ENCODE measurements around the gene CCDC141.

Gene CCDC141

DNA sequence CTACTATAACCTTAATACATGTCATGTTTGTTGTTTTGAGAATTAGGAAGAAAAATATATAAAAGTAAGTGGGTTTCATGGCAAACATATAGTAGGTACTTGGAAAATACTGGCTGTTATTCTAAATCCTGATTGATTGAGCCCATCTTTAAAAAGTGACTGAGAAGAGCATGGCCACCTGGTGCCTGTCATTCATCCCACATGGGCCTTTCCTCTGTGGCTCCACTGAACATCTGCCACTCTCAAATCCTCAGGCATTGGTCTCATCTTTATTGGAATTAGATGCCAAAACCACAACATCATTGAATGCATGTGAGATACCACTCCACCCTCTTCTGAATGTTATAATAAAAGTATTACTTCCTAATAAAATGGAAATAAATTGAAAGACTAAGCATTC is 141.1 kb downstream of the CCDC141 start:
- no peak for DNase-seq

DNA sequence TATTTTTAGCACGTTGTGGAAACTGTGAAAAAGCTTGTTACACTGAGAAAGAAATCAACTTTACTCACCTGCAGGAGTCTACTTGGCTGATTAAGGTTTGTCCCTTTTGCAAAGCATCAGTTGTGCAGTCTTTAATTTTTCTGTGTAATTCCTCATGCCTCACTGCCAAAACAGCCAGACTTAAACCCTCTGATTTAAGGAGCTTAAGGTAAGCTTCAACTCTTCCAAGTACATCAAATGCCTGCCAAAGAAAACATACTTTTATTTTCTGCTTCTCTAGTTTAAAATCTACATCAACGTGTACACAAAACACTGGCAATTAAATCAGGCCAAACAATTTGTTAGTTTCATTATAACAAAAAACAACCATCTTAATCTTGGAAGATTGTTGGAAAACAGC is 144.7 kb downstream of the CCDC141 start:
- no peak for DNase-seq

DNA sequence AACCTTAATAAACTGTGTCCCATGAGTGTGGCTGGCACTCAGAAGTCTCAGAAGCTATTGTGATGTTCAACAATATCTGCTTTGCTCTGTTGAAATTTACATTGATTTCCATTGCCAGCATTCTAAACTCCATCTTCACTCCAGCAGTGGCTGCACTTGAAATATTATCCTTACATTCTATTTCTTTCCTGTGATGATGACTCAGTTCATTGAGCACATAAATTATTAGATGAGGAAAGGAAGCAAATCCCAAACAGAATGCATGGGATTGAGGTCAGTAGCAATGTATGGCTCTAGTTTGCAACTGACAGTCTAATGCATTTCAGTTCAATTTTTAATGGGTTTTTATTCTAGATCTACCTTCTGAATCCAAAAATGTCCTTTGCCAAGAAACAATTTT is 150.3 kb downstream of the CCDC141 start:
- DNase-seq, result no peak

DNA sequence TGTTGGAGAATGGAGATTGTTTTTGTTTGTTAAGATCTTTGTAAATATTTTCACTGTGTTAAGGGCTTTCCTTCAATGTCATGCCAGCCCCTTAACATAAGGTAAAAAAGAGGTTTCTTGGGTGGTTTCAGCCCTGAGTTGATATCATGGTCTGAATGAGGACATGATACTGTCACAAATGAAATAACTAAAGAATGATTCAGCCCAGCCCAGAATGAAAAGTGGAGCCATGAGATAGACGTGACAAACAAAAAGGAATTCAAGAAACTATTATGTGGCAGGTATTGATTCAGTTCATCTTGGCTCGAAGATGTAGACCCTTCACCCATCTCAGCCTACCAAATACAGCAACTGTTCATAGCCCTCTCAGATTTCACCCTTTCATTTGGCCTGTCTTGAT is 154.1 kb downstream of the CCDC141 start:
- DNase-seq, result no peak

DNA sequence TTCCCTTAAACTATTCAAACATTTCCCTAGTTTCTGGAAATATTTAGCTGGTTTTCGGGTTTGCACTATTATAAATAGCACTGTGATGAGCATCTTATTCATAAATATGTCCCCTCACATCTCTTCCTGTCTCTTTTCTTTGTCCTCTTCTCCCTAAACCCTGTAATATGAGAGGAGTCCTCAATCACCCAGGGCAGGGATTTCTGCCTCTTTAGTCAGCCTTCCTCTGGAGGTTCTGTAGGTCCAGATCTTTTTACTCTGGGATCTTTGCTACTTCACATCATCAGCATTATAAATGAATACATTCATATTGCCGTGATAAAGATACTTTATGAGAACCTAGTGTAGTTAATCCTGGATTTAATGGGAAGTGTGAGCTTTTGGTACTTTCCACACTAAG is 154.8 kb downstream of the CCDC141 start:
- no peak for DNase-seq

DNA sequence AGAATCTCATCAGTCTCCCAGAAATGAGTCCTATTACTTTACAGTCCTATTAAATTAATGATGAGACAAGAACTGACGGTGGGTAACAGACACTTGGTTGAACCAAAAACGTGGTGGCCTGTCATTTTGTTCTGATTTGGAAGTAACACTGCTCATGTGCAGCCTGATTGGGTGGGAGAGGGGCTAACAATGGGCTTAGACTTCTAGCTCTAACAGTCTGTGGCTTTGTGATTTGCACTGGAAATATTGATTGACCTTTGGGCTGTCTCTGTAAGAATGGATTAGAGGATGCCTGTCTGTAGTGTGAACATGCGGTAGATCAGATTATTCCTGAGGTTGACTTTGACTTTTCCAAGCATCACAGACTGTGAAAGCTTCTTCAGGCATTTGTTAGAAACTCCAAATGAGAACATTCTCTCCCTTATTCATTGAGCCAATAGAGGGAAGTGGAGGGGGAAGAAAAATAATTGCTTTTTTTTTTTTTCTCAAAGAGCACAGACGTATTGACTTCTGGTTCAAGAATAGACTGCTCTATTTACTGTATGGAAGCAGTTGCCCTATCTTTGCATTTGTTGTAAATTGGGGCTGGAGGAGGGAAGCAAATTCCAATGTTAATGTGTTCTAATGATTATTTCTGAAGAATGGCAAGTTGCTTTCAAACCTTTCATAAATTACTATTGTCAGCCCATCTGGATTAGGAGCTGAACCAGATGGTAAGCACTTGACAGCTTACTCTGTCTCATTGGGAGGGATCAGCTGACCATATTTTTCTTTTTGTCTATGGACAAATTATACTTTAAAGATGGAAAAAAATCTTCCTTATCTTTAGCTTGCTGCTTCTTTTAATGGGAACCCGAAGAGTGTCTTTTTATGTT is 156.9 kb downstream of the CCDC141 start:
- no peak for DNase-seq

DNA sequence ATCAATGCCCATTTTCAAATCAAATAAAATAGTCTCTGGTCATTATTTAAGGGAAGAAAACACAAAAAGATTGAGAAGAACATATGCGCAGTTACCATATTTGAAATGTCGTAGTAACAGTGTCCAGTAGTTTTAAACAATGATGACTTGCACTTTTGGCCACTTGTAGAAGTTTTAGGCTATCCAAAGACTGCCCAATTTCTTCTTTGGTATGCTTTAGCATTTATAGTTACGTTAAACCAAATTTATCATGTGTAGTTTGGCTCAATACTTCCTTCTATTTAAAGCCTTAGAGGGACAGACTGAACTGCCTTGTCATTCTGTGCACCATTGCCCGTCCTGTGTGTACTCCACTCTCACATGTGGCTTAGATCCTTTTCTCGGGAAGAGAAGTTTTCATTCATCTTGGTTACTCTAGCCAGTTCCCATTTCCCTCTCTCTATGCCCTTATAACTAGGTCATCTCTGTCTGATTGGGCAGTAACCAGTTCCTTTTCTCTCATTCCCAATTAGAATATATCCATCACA is 157.9 kb downstream of the CCDC141 start:
- no peak for DNase-seq

DNA sequence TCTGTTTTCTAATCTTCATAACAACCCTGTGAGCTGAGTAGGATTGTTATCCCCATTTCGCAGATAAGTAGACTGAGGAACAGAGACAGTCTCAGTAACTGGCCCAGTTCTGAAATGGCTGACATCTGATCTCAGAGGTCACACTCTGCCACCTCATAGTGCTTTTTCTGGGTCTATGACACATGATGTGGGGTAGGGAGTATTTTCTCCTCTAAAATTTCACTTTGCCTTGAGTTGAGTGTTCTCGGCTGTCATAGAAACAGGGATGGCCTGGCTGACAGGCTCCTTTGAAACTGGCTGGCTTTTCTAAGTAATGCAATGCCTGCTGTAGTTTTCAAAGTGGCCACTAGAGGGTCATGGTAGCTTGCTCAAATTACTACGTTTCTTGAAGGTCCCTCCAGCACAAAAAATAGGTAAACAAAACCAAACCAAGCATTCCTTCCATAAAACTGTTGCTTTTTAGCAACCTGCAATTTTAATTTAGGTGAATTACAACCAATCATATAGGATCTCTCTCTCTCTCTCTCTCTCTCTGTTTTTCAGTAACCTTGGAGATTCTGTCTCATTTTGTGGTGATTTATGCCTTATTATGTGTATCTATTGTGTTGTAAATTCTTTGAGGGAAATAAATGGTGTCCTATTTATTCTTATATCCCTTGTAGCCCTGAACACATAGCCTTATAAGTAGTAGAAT is 158.5 kb downstream of the CCDC141 start:
- DNase-seq, result peak; percentile 62

DNA sequence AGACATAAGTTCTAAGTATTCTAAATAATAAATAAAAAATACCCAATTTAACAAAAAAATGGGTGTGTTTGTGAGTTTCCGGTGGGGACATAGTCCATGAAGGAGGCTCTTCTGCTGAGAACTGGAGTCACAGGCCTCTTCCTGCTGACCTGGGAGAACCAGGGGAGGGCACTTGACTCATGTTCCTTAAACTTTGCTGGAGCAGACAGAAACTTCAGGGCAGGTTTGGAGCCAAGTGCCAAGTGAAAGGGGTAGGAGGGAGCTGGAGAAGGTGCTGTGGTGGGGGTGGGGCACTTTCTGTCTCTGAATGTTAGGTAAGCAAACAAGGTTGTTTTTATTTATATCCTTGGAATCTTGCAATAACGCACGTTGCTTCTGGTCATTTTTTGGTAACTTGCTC is 163.9 kb downstream of the CCDC141 start:
- DNase-seq, result no peak

DNA sequence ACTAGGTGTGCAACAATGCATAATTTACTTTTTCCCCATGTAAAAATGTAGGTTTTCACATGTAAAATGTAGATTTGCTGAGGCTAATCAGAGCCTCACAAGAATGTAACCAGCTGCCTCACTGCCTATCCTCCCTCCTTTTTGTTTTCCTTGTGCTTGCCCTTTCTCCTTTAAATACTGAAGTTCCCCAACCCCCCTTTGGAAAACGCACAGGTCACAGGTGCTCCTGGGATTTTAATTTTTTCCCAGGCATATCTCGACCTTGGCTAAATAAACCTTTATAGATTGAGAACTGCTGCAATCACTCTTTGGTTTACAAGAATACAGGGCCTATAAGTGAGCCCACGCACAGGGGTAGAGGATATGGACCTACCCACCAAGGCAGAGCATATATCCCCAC is 165.5 kb downstream of the CCDC141 start:
- DNase-seq, result no peak

DNA sequence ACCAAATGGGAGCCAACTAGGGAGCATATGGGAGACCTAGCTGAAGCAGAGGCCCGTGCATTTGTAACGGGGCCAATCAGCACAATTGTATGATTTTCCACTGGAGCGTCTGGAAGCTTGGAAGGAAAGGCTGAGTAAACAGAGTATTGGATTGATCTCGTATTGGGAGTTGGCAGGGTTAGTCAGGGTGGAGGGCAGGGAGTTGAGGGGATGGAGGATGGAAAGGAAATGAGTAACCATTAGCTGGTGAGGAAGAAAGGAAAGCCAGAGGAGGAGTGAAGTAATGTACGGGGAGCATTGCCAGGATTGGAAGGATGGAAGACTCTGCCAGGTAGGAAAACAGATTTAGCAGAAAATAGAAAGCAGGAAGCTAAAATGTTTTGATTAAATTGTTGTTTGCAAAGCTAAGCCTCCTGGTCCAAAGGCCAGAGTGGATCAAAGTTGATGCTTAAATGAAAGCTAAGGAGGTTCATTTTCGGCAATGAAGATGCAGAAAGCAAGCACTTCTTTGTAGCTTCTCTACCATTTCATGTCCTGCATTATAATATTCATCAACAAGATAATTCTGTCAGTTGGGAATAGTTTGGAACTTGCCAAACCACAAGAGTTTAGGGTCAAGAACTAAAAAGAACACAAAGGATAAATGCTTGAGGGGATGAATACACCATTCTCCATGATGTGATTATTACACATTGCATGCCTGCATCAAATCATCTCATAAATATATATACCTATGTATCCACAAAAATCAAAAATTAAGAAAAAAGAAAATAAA is 167.1 kb downstream of the CCDC141 start:
- DNase-seq, result no peak

DNA sequence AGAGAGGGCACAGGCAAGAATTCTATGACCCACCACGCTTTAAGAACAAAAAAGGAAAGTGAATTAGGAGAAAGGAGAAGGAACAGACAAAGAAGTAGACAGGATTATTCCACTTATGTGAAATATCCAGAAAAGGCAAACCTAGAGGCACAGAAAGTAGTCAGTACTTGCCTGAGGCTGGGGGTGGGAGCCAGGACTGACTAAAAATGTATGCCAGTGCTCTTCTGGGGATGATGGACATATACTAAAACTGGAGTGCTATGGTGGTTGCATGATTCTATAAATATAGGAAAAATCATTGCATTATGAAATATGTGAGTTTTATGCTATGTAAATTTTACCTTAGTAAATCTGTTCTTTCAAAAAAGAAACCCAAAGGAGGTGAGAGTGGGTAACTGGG is 168.9 kb downstream of the CCDC141 start:
- no peak for DNase-seq

DNA sequence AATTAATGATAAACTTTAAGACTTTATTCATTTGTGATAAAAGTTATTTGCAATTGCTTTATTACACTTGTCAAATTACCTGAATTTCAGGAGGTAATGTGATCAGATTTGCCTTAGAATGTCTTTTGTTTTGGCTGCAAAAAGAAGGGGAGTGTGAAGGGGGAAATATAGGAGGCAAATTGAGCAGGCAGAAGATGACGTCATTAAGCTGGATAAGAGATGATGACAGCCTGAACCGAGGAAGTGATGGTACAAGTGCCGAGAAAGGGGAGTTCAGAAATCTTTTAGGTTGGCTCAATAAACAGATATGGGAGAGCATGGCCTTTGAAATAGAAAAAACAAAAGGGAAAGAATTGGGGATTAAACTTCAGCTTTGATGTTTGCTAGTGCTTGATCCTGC is 169.7 kb downstream of the CCDC141 start:
- no peak for DNase-seq

DNA sequence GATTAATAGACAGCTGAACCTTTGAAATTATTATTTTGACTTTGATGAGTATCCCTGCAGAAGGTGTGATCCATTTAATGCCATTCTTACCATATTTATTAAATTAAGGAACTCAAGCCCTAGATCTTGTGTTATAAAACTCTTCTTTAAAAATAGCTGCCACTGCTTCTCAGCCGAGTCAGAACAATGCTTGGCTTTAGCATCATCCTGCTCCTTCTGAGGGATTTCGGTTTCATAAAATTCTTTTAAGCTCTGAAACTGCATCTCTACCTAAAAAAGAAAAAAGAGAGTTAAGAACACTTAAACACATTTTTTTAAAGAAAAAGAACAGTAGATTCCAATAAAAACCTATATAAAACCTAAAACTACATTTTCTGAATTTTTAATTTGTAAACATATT is 172.1 kb downstream of the CCDC141 start:
- no peak for DNase-seq

DNA sequence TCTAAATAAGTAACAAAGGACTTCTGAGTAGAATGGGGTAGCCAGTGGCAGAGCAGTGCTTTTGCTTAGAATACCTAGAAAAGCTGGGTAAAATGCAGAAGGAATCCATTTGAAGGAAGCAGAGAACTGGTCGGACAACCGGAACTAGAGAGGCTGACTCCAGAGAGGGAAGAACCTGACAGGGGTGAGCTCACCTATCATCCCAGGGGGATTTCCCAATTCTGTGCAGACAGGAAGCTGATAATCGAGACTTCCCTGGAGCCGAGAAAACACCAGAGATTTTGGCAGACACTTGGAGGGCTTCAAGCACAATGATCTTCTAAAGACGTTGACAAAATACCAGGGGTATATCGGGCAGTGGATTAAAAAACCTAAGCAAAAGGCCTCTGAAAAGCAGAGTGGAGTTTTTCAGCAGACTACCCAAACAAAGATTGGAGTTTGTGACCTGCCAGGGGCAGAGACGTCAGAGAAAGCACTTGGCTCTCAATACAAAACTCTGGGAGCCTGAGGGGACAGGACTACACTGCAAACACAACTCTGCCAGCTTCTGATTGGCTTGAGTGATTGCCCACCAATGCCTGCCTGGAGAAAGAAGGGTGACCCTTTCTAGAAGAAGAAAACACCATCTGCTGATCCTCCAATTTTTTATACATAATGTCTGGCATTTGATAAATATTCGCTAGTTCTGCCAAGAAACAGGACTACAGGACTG is 175.3 kb downstream of the CCDC141 start:
- no peak for DNase-seq

DNA sequence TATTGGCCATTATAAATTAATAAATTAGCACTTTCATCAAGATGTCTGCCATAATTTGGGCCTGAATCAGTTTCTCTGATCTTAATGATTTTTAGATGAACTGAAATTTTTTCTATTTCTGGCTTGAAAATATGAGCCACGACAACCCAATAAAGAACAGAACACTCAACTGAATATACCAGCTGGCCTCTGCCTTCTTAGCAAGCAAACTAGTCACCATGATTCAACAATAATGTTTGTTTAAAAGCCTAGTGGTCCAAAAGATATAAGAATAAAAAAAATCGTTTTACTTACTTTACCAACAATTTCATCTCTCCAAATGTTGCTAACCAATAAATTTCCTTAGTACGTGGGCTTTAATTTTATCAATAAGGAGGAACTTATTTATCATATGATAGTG is 176.0 kb downstream of the CCDC141 start:
- no peak for DNase-seq

DNA sequence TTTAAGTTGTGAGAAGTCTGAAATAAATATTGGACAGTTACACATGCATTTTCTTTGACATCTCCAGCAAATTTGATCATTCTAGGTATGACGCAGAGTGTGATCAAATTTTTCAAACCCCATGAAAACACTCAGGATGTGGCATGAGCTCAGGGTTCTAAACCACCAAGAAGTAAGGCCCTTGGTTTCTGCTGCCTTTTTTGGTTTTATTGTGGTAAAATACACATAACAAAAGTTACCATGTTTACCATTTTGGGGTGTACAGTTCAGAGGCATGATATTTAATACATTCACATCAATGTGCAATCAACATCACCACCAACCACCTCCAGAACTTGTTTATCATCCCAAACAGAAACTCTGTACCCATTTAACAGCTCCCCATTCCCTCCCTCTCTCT is 178.4 kb downstream of the CCDC141 start:
- no peak for DNase-seq

DNA sequence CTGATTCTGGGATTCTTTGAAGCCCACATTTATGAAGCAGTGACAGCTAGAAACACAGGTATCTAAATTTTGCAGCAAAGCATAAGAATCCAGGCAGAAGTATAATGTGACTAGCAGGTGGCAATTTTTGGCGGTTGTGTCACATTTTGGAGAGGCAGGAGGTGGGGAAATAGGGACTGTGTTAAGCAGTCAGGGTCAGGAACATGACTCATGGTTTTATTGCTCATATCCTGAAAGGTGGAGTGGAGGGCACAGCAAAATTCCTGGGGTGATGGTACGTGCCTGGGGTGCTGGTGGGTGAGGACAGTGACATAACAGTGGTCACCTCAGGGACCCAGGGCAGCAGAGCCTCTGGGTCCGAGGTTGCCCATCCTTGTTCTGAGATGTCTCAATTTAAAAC is 179.2 kb downstream of the CCDC141 start:
- no peak for DNase-seq

DNA sequence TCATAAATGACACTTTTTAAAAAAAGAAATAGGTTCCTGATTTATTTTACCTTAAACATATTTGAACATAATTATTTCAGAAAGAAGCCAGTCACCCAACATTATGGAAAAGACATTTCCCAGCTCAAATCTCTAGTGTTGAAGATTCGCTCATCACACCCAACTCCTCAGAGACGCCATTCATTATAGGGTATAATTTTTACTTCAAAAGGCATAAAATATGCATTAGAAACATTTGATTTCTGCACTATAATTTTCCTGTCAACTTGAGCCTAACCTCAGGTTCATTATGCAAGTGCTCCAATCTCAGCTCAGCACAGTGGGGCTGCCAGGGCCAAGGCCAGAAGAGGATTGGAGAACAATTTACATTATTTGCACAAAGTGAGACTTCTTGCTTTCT is 183.9 kb downstream of the CCDC141 start:
- DNase-seq, result no peak

DNA sequence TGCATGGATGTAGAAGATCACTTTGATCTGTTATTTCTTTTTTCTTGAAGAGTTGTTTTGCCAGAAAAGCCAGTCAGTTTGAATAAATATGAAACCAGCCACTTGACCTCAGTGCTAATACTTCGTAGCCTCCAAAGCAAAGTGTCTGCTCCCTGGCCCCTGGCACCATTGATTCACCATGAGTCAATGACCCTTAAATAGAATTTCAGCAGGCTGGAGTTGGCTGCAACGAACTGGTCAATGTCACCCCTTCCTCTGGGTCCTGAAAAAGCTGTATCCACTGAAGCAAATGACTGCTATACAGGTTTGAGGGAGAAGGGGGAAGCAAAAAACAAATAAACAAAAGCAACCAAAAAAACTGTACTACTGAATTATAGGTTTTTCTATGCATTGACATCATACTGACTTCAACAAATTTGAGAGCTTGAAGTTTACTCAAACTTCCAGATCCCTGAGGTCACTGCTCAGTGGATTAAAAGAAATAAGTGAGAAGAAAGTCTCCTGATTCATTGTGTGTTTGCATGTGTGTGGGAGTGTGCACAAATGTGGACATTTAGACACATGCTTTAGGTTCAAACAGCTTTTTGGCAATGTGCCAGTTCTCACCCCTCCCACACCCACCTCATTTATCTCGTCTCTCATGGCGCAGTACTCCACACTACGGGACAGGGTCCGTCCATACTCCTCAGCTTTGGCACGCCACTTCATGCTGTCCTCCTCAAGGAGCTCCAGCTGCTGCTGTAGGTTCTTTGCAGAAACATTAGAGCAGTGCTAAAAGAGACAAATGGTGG is 184.6 kb downstream of the CCDC141 start:
- DNase-seq, result no peak

DNA sequence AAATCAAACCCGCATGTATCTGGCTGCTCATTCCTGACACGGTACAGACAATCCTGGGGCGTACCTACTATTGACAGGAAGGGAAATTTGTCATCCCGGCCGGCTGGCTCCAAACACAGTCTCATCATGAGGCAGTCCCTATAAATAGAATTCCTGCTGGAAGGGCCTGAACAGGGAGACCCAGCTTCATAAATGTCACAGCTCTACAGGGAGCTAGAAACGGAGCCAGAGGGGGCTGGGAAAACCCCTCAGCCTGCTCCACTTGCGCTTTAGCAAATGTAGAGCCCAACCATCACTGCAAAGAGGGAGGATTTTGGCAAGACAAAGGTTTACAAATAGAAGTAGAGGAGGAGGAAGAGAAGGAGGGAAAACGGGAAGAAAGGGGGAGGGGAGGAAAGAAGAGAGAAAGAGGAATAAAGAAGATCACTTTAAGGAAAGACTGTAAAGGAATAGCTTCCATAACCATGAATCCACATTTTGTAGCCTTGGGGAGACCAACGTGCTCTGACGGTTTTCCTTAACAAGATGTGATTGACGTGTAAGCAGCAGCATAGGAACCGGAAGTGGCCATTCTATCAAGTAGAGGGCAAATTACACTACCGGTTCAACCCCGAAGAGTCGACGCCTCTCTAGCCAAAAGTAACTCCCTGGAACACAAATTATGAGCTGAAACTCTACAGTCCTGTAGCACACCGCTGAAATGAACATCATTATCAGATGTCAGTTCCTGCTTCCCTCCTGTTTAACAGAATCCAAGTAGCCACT is 185.9 kb downstream of the CCDC141 start:
- DNase-seq, result no peak

Measured in CD4-positive, alpha-beta T cell treated with Interleukin-10 for 1 hour (primary cell).